ENCODE data around the gene RAD51C. TPM values are rescaled to one million over a fixed set of nuclear protein-coding genes. Genes with fewer than 3 reads are reported as not detected.

Gene RAD51C
- total RNA-seq, 1 donor from 2014 or later, result 17.6 TPM

GRCh38 chr17:58691701-58692238 is 632 bp upstream of the RAD51C start, which contains the start of gene TEX14:
TSS of gene TEX14 (minus strand) at chr17:58692045. CDS start at chr17:58652001, 40,044 bp downstream.
- FAIRE-seq, result no peak

DNA sequence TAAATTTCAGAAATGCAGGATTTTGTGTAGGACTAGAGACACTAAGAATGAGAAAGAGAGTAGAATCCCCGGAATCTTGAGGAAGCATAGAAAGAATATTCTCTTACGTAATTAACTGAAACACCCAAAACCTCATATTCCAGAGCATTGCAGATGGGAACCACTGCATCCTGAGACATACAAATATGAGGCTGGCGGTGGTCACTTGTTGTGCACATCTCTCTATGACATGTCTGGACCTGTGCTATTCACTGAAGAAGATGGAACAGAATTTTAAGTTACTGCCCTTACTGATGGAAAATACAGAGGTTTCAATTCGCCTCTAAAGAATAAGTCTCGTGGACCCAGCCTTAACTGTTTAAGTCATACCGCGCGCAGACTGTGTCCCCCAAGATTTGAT is 806 bp downstream of the RAD51C start:
- DNase-seq (ENCODE audit: low read depth), result peak; percentile 46
- H3K27me3 ChIP-seq (ENCODE audit: control insufficient read depth, insufficient read depth, low read length), result no peaks in the 10 kb centered on the region
- TF ChIP-seq CTCF (IDR thresholded peaks at IDR 0.05; ENCODE audit: insufficient read depth, low read length, severe bottlenecking), result no peak
- no peak for FAIRE-seq
- H3K4me3 ChIP-seq (ENCODE audit: low read depth, low read length), result peak overlapping the region; percentile 55
- no peaks in the 10 kb centered on the region for H3K36me3 ChIP-seq (ENCODE audit: control insufficient read depth, insufficient read depth, low read length)

More at GRCh38 chr17:58691701-58692238, 632 bp upstream of the RAD51C start, which contains the start of gene TEX14:
- DNase-seq (ENCODE audit: low read depth), result no peak
- no peaks in the 10 kb centered on the region for H3K36me3 ChIP-seq (ENCODE audit: control insufficient read depth, insufficient read depth, low read length)
- TF ChIP-seq CTCF (IDR thresholded peaks at IDR 0.05; ENCODE audit: insufficient read depth, low read length, severe bottlenecking), result no peak
- H3K27me3 ChIP-seq (ENCODE audit: control insufficient read depth, insufficient read depth, low read length), result no peaks in the 10 kb centered on the region
- peak within 1 kb of the TSS; percentile 55 for H3K4me3 ChIP-seq (ENCODE audit: low read depth, low read length)

GRCh38 chr17:58693751-58694150 is 1.3 kb downstream of the RAD51C start:
- no peak for DNase-seq (ENCODE audit: low read depth)
- H3K27me3 ChIP-seq (ENCODE audit: control insufficient read depth, insufficient read depth, low read length), result no peaks in the 10 kb centered on the region
- TF ChIP-seq CTCF (IDR thresholded peaks at IDR 0.05; ENCODE audit: insufficient read depth, low read length, severe bottlenecking), result no peak
- no peak overlapping the region for H3K4me3 ChIP-seq (ENCODE audit: low read depth, low read length)
- FAIRE-seq, result no peak
- no peaks in the 10 kb centered on the region for H3K36me3 ChIP-seq (ENCODE audit: control insufficient read depth, insufficient read depth, low read length)

DNA sequence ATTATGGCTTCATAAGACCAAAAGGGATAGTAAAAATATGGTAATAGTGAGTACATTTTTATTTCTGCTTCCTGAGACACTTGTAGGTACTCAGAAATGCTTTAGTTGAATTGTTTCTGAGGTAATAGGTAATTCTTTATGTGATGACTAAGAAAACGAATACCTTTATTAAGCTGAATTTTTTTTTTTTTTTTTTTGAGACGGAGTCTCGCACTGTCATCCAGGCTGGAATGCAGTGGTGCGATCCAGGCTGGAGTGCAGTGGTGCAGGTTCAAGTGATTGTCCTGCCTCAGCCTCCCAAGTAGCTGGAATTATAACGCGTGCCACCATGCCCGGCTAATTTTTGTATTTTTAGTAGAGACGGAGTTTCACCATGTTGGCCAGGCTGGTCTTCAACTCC is 1.9 kb downstream of the RAD51C start:
- Histone ChIP-seq H3K27me3 (ENCODE audit: control insufficient read depth, insufficient read depth, low read length) (no peaks in the 10 kb centered on the region), H3K4me3 (ENCODE audit: low read depth, low read length) (no peak overlapping the region), H3K36me3 (ENCODE audit: control insufficient read depth, insufficient read depth, low read length) (no peaks in the 10 kb centered on the region)
- no peak for FAIRE-seq
- DNase-seq (ENCODE audit: low read depth), result no peak
- no peak for TF ChIP-seq CTCF (IDR thresholded peaks at IDR 0.05; ENCODE audit: insufficient read depth, low read length, severe bottlenecking)

- TF ChIP-seq CTCF (IDR thresholded peaks at IDR 0.05; ENCODE audit: insufficient read depth, low read length, severe bottlenecking), result no peak
- no peak for DNase-seq (ENCODE audit: low read depth)
- H3K4me3 ChIP-seq (ENCODE audit: low read depth, low read length), result no peak overlapping the region
- H3K36me3 ChIP-seq (ENCODE audit: control insufficient read depth, insufficient read depth, low read length), result no peaks in the 10 kb centered on the region
- no peaks in the 10 kb centered on the region for H3K27me3 ChIP-seq (ENCODE audit: control insufficient read depth, insufficient read depth, low read length)
- FAIRE-seq, result no peak
Measured at GRCh38 chr17:58694826-58695225, 2.4 kb downstream of the RAD51C start.

GRCh38 chr17:58699771-58700170 is 7.4 kb downstream of the RAD51C start:
- no peak for DNase-seq (ENCODE audit: low read depth)
- Histone ChIP-seq H3K4me3 (ENCODE audit: low read depth, low read length) (no peak overlapping the region), H3K27me3 (ENCODE audit: control insufficient read depth, insufficient read depth, low read length) (no peaks in the 10 kb centered on the region), H3K36me3 (ENCODE audit: control insufficient read depth, insufficient read depth, low read length) (peaks cover 1% of the 10 kb centered on the region)
- no peak for TF ChIP-seq CTCF (IDR thresholded peaks at IDR 0.05; ENCODE audit: insufficient read depth, low read length, severe bottlenecking)
- no peak for FAIRE-seq

Measured in bronchial epithelial cell (primary cell).